AG04450 (cell line): ENCODE measurements around the gene FIG4. TPM values are rescaled to one million over a fixed set of nuclear protein-coding genes. Genes with fewer than 3 reads are reported as not detected.

ENCODE experiments used
- CTCF ChIA-PET: fragments of 300-600, 350-600 bp; formaldehyde crosslinking; extraction: SDS; loops from one replicate; lab custom pipeline; 2022; ENCODE audit warnings: antibody characterized with exemption, inconsistent platforms; lab: Charles Lee
- POLR2A ChIA-PET: fragments of 350-600 bp; formaldehyde crosslinking; extraction: SDS; loops from one replicate; lab custom pipeline; 2021; ENCODE audit warnings: antibody characterized with exemption, inconsistent platforms; lab: Yijun Ruan, JAX
- DNase-seq: peaks from one replicate; pipeline ENCODE4 v3.0.0-alpha.2; 2011; ENCODE audit warnings: low read depth, low spot score
- H3K27ac ChIP-seq: one replicate; pipeline ENCODE4 v1.5.1; 2012; ENCODE audit warnings: low read depth, low read length, control low read depth
- H3K27me3 ChIP-seq: one replicate; pipeline ENCODE4 v1.6.0; 2012; ENCODE audit warnings: low read length; ENCODE audit not compliant: control insufficient read depth, insufficient read depth
- H3K4me3 ChIP-seq: 2 replicates; pipeline ENCODE4 v1.5.1; 2011; ENCODE audit warnings: mild to moderate bottlenecking, low read depth, low read length, control low read depth
- H3K9me3 ChIP-seq: 2 replicates; pipeline ENCODE4 v1.5.1; 2012; ENCODE audit warnings: low read length; ENCODE audit not compliant: control insufficient read depth, insufficient read depth
- CTCF ChIP-seq: IDR thresholded peaks from 2 replicates; pipeline ENCODE4 v1.5.1; 2011; ENCODE audit warnings: low read depth, low read length, control low read depth, inconsistent platforms
- polyA plus RNA-seq: library from polyadenylated mRNA; depleted of rRNA; stranded (reverse); fragments of >200 nt; gene quantifications from 2 replicates; pipeline ENCODE4 v1.2.3, GENCODE V29; 2011

FIG4 gene
- polyA plus RNA-seq, 1 experiment: 22.8 TPM

DNA sequence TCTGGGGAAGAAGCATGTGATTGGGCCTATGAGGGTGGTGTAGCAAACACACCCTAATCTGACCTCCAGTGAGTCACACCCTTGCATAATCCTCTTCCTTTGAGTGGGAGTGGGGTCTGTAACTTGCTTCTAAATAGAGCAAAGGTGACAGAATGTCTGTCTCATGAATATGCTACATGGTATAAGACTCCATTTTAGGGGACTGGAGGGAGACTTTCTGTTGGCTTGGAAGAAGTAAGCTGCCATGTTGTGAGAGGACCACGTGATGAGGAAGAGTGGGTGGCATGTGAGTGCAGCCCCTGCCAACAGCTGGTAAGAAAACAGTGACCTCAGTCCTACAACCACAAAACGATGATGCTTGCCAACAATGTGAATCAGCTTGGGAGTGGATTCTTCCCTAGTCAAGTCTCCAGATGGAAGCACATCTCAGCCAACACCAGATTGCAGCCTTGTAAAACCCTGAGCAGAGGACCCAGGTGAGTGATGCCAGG lies 3.8 kb upstream of the FIG4 start:
- no peaks in the 10 kb centered on the region for H3K27me3 ChIP-seq
- CTCF ChIA-PET: interaction anchor here (1.0 to 1.6 kb wide), 2 partner anchors 17 to 353 kb away, joined by 3 to 4 read pairs; no protein-coding TSS in a partner anchor
- no peak overlapping the region for H3K4me3 ChIP-seq
- peak; percentile 76 for DNase-seq
- POLR2A ChIA-PET: no interaction called here
- peaks cover 2% of the 10 kb centered on the region; the same call in 1 of the 2 replicates for H3K9me3 ChIP-seq
- peak overlapping the region; percentile 85 for H3K27ac ChIP-seq
- no peak for TF ChIP-seq CTCF

DNA sequence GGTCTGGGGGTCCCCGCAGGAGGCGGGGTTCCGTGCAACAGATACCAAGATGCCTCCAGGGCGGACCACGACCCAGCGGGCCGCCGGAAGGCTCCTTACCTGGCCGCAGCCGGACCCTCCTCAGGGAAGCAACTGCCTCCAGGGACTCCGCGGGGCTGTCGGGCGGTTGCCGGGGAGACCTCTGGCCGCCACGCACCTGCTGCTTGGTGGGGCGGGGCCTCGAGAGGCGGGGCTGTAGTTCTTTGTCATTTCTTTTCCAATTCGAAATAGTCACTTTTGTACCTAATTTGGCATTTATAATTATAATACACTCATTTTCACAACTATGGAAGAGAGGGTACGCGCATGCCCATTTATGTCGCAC lies 741 bp upstream of the FIG4 start:
- Histone ChIP-seq H3K27me3 (no peaks in the 10 kb centered on the region), H3K4me3 (peak overlapping the region; percentile 88), H3K27ac (peak overlapping the region; percentile 75), H3K9me3 (peaks cover 2% of the 10 kb centered on the region; the same call in 1 of the 2 replicates)
- no peak for DNase-seq
- POLR2A ChIA-PET: no interaction called here
- CTCF ChIA-PET: interaction anchor here (1.2 to 5.1 kb wide), 2 partner anchors 15 to 348 kb away, joined by 4 to 45 read pairs; no protein-coding TSS in a partner anchor
- TF ChIP-seq CTCF: no peak

GRCh38 chr6:109693111-109693510 lies 2.0 kb downstream of the FIG4 start:
- TF ChIP-seq CTCF: no peak
- Histone ChIP-seq H3K27ac (no peak overlapping the region), H3K9me3 (peaks cover 2% of the 10 kb centered on the region; the same call in 1 of the 2 replicates), H3K27me3 (no peaks in the 10 kb centered on the region), H3K4me3 (no peak overlapping the region)
- ChIA-PET POLR2A (no interaction called here), CTCF (interaction anchor here (1.5 to 5.1 kb wide), 2 partner anchors 12 to 346 kb away, joined by 8 to 45 read pairs; no protein-coding TSS in a partner anchor)
- DNase-seq: no peak

DNA sequence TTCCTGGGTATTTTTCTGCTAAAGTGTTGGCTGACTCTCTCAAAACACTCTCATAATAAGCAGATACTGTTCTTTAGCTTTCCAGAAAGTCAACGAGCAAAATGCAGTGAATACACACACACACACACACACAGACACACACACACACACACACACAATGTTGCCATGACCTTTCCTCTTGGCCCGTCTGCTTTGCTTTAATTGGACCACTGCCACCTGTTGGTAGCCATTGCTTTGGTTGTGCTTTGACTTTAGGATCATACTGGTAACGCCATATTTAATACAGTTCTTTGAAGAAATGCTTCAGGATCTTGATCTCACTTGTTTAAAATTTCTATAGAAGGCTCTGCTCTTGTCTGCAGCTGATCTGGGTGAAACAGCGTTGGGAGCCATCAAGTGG lies 4.4 kb downstream of the FIG4 start:
- no peak overlapping the region for H3K4me3 ChIP-seq
- DNase-seq: no peak
- no peak overlapping the region for H3K27ac ChIP-seq
- ChIA-PET POLR2A (no interaction called here), CTCF (interaction anchor here (1.1 to 2.0 kb wide), 3 partner anchors 9 to 344 kb away, joined by 3 to 15 read pairs (median 7); no protein-coding TSS in a partner anchor)
- peaks cover 2% of the 10 kb centered on the region; the same call in 1 of the 2 replicates for H3K9me3 ChIP-seq
- H3K27me3 ChIP-seq: no peaks in the 10 kb centered on the region
- no peak for TF ChIP-seq CTCF

- no peak for TF ChIP-seq CTCF
- Histone ChIP-seq H3K9me3 (peaks cover under 1% of the 10 kb centered on the region; the same call in 1 of the 2 replicates), H3K27me3 (no peaks in the 10 kb centered on the region), H3K4me3 (no peak overlapping the region), H3K27ac (no peak overlapping the region)
- ChIA-PET CTCF (interaction anchor here (0.7 to 2.0 kb wide), 7 partner anchors 8 to 358 kb away, joined by 3 to 15 read pairs (median 3); no protein-coding TSS in a partner anchor), POLR2A (no interaction called here)
- no peak for DNase-seq
Measured at GRCh38 chr6:109696355-109696754, 5.3 kb downstream of the FIG4 start.
